ENCODE results near the gene TMC4.

The TMC4 gene

GRCh38 chr19:54160854-54161253 is 12.1 kb downstream of the TMC4 start:
- H3K4me3 ChIP-seq, result peak overlapping the region in 5 of 7 experiments; percentile 43 to 77 (median 48)
- peak overlapping the region in 9 of 21 experiments; percentile 1 to 85 (median 64) for H3K27ac ChIP-seq

GRCh38 chr19:54160182-54160811 is 12.7 kb downstream of the TMC4 start:
- peak overlapping the region in 20 of 21 experiments; percentile 23 to 90 (median 76) for H3K27ac ChIP-seq
- H3K4me3 ChIP-seq, result peak overlapping the region; percentile 34 to 77 (median 44)

- H3K4me3 ChIP-seq, result peak within 1 kb of the TSS; percentile 56 to 77 (median 70)
- H3K27ac ChIP-seq, result peak within 1 kb of the TSS; percentile 76 to 99 (median 96)
These were observed 13.4 kb downstream of the TMC4 start, which contains the start of gene LENG1 for GRCh38 chr19:54159352-54160181. TSS of gene LENG1 (minus strand) at chr19:54159721. CDS start at chr19:54159695, 26 bp downstream.

GRCh38 chr19:54158812-54159351 is 14.1 kb downstream of the TMC4 start:
- Histone ChIP-seq H3K27ac (peak overlapping the region in 20 of 21 experiments; percentile 79 to 99 (median 96)), H3K4me3 (peak overlapping the region; percentile 56 to 77 (median 70))

GRCh38 chr19:54156953-54157352 is 16.0 kb downstream of the TMC4 start:
- Histone ChIP-seq H3K27ac (no peak overlapping the region), H3K4me3 (no peak overlapping the region)

GRCh38 chr19:54156490-54156889 is 16.5 kb downstream of the TMC4 start:
- no peak overlapping the region for H3K27ac ChIP-seq
- no peak overlapping the region for H3K4me3 ChIP-seq

GRCh38 chr19:54155694-54156093 is 17.3 kb downstream of the TMC4 start:
- peak overlapping the region in 2 of 21 experiments; percentile 54 to 55 for H3K27ac ChIP-seq
- H3K4me3 ChIP-seq, result no peak overlapping the region

- Histone ChIP-seq H3K4me3 (no peak overlapping the region), H3K27ac (peak overlapping the region in 5 of 21 experiments; percentile 6 to 55 (median 35))
These were observed 18.2 kb downstream of the TMC4 start for GRCh38 chr19:54154603-54155345.

GRCh38 chr19:54153731-54154326 is 19.1 kb downstream of the TMC4 start:
- Histone ChIP-seq H3K27ac (peak overlapping the region in 5 of 21 experiments; percentile 25 to 52 (median 28)), H3K4me3 (no peak overlapping the region)

- H3K27ac ChIP-seq, result peak overlapping the region in 2 of 21 experiments; percentile 25 to 27
These were observed 20.0 kb downstream of the TMC4 start for GRCh38 chr19:54152878-54153524.

GRCh38 chr19:54152267-54152666 is 20.7 kb downstream of the TMC4 start:
- H3K4me3 ChIP-seq, result no peak overlapping the region
- H3K27ac ChIP-seq, result no peak overlapping the region

More at GRCh38 chr19:54152878-54153524, 20.0 kb downstream of the TMC4 start:
- no peak overlapping the region for H3K4me3 ChIP-seq

- H3K4me3 ChIP-seq, result no peak overlapping the region
- H3K27ac ChIP-seq, result no peak overlapping the region
These were observed 21.5 kb downstream of the TMC4 start for GRCh38 chr19:54151362-54152035.

- Histone ChIP-seq H3K4me3 (no peak overlapping the region), H3K27ac (peak overlapping the region in 1 of 21 experiments; percentile 13)
These were observed 23.7 kb downstream of the TMC4 start for GRCh38 chr19:54149021-54149812.

GRCh38 chr19:54148158-54148557 is 24.8 kb downstream of the TMC4 start:
- no peak overlapping the region for H3K27ac ChIP-seq

GRCh38 chr19:54147676-54148075 is 25.3 kb downstream of the TMC4 start:
- Histone ChIP-seq H3K27ac (no peak overlapping the region), H3K4me3 (no peak overlapping the region)

More at GRCh38 chr19:54148158-54148557, 24.8 kb downstream of the TMC4 start:
- H3K4me3 ChIP-seq, result no peak overlapping the region

GRCh38 chr19:54145541-54146158 is 27.3 kb downstream of the TMC4 start:
- peak overlapping the region in 1 of 21 experiments; percentile 2 for H3K27ac ChIP-seq
- H3K4me3 ChIP-seq, result no peak overlapping the region

Measured in skin epidermis (tissue), 12 donors.